NCI-H1105 (cell line): ENCODE measurements around the gene NDUFS2.
A peak's percentile ranks its signal among the peaks of the same experiment; 100 is the strongest.
"Not testable (repeated sequence)": the region's sequence is repeated elsewhere in the genome, so short reads cannot be mapped to it uniquely, and the experiment has no call there.

ENCODE experiments used
- DNase-seq: peaks from one replicate; lab custom pipeline; 2025; lab: John Stamatoyannopoulos, UW

The NDUFS2 gene

DNA sequence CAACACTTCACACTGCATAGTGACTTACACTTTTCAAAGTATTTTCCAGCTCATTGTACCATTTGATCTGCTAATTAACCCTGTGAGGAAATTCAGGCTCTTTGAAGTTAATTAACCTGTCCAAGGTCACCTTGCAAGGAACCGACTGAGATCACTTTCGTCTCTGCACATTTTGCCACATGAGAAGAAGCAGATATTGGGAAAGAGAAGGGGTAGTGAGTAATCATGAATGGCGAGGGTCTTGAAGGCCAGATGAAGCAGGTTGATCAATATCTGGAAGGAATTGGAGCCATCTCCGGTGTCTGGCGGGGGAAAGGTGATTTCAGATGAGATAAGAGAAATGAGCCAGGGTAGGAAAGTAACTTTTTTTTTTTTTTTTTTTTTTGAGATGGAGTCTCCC is 17.8 kb downstream of the NDUFS2 start:
- no peak for DNase-seq

GRCh38 chr1:161222175-161223019 is 20.2 kb downstream of the NDUFS2 start:
- no peak for DNase-seq

- no peak for DNase-seq
Measured at GRCh38 chr1:161223805-161224694, 21.9 kb downstream of the NDUFS2 start.

DNA sequence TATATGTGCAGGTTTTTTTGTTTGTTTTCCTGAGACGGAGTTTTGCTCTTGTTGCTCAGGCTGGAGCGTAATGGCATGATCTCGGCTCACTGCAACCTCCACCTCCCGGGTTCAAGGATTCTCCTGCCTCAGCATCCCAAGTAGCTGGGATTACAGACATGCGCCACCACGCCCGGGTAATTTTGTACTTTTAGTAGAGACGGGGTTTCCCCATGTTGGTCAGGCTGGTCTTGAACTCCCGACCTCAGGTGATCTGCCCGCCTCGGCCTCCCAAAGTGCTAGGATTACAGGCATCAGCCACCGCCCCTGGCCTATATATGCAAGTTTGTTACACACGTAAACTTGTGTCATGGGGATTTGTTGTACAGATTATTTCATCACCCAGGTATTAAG is 22.5 kb downstream of the NDUFS2 start:
- DNase-seq, result not testable (repeated sequence)

DNA sequence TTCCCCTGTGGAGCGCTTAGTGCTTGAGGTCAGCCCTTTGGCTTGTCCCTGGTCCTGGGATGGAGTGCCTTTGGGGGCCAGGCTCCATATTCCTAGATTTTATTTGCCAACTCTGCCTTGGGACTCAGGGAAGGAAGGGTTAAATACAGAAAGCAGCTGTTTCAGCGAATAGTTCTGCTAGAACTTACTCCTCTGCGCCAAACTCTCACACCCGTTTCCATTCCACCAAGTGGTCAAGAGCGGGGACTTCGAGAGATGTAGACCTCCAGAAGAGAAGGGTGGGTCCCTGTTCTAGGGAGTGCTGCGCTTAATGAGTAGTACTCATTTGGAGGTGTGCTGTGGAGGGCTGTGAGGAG is 23.0 kb downstream of the NDUFS2 start:
- no peak for DNase-seq

- peak; percentile 96 for DNase-seq
Measured at GRCh38 chr1:161225534-161226319, 23.6 kb downstream of the NDUFS2 start, which contains the start of gene TOMM40L. Gene TOMM40L, plus strand, starts transcription at chr1:161226060. Its CDS starts 430 bp downstream, at chr1:161226490.

- DNase-seq, result no peak
Measured at GRCh38 chr1:161226320-161226711, 24.1 kb downstream of the NDUFS2 start.

- DNase-seq, result no peak
Measured at GRCh38 chr1:161226759-161227158, 24.6 kb downstream of the NDUFS2 start.

DNA sequence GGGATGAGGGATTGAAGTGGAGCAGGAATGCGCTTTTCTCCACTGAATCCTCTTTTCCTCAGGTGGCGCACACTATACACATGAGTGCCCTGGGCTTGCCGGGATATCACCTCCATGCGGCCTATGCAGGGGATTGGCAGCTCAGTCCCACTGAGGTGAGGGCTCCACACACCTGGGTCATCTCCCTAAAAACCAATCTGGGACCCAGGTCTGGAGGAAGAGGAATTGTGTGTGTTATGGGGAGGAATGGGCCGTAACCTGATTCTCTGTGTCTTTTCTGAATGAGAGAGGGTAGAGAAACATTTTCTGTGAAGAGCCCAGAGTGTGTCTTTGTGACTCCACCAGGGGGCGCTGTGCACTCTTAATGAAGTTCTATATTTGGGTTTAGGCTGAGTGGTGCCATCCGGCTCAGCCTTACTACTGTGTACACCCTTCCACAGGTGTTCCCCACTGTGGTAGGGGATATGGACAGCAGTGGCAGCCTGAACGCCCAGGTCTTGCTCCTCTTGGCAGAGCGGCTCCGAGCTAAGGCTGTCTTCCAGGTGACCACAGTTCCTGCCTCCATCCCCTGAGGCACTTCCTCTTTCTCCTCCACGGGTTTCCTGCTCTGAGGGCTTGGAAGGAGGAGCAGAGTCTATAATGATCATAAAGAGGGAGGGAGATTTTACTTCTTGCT is 25.2 kb downstream of the NDUFS2 start:
- peak; percentile 73 for DNase-seq

DNA sequence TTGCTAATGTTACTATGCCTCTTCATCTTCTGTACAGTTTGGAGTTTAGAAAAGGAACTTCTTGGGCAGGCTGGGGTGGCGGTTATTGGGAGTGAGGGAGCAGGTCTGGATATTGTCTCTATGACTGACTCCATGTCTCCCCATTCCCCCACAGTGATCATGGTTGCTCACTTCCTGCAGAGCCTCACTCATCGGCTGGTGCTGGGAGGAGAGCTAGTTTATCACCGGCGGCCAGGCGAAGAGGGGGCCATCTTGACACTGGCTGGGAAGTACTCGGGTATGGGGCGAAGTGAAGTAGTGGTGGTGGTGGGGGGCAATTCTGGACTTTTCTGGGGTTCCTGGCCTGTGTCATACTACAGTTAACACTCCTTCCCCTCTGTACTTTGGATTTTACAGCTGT is 25.9 kb downstream of the NDUFS2 start:
- DNase-seq, result no peak

DNA sequence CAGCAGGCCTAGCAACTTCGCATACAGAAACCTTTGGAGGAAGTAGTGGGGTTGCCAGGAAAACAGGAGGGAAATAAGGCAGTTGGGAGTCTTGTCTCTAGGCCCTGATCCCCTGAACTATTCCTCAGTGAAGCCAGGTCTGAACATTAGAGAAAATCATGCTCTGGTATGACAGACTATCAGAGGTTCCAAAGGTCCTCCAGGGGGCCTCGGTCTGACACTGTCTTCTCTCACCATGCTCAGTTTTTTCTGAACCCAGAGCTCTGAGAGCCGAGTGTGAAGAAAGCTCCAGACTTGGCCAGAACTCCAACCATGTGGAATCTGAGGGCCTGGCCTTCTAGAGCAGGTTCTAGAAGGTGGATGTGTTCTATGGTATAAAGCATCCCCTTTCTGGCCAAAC is 27.7 kb downstream of the NDUFS2 start:
- no peak for DNase-seq

DNA sequence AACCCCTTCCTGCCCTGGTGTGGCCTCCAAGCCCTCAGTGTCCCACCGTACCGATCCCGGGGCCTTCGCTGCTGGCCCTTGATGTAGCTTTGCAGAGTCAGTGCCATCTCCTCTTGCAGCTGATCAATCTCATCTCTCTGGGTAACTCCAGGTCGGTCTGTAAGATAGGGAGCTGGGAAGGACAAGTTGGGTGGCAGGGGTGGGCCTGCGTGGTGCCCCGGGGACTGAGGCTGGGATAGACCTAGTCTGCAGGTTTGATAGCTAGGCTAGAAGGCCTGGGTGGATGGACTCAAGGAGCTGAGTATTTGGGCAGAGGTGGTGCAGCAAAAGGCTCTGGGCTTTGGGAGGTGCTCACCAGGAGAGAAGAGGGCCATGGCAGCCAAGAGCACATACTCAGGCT is 28.6 kb downstream of the NDUFS2 start:
- DNase-seq, result no peak

DNA sequence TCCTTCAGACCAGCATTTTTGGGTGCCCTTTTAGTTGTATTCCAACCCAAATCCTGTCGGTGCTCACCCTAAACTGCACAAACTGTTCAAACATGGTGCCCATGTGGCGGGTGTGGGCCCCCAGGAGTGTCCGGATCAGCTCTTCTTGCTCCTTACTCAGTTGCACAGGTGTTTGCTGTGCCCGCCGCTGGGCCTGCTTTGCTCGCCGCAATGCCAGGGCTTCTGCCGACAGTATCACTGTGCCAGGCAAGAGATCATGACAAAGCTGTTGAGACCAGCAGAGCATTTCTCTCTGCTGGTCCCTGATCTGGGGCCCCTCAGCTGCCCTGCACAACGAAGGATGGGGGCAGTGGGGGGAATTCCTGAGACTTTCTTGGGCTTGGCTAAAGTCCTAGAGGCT is 30.9 kb downstream of the NDUFS2 start:
- no peak for DNase-seq

DNA sequence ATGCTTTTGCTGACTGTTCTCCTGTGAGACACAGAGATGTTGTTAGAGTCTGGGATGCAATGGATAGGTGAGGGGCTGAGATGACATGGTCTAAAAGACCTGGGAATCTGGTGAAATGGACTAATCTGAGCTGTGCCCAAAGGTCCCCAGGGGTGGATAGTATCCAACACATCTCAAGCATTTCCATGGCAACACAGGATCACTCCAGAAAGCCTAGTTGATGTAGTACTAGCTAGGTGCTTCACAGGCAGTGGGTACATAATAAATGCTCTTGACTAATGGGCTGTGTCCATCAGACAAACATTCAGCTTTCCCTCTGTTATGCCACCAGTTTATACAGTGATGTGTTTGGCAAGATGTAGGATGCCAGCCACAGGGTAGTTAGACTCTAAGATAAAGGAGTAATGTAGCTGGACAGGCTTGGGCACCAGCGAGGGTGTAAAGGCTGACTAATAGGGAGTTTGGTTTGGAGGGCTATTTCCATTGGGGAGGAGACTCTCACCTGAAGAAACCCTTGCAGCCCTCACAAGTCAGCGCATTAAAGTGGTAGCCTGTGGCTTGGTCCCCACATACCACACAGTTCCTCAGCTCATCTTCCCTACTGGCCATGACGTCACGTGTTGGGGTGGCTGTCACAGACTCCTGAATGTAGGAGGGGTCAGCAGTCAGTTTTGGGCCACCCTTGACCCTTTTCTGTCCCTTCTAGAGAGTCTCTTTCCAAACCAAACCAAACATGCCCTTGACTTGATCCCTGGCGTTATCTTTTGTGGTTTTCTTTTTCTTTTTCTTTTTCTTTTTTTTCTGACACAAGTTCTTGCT is 34.0 kb downstream of the NDUFS2 start:
- DNase-seq, result no peak

DNA sequence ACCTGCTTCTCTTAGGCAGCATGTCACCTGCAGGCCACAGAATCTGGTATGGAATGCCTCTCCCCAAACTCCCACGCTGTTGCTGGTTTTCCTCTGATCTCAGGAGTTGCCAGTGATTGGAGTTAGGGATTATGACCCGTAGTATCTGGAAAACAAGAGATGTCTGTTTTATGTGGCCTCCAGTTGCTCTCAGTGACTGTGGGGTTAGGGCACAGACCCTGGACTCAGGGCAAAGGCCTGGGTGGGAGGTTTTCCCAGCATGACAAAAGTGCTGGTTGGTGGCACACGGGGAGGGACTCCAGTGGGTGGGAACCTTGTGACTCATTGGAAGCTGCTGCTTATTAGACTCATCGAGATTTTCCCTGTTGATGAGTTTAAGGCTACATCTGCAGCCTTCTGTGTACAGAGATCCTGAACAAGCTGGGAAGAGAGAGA is 35.9 kb downstream of the NDUFS2 start, which contains the start of gene NR1I3:
Gene NR1I3, minus strand, starts transcription at position 165 of the 435 bp plus-strand sequence. CDS start 1,638 bp downstream, outside the sequence.
- DNase-seq, result no peak

- no peak for DNase-seq
Measured at GRCh38 chr1:161241682-161242081, 39.5 kb downstream of the NDUFS2 start.

- DNase-seq, result no peak
Measured at GRCh38 chr1:161242313-161242712, 40.1 kb downstream of the NDUFS2 start.

GRCh38 chr1:161244888-161245287 is 42.7 kb downstream of the NDUFS2 start:
- DNase-seq, result no peak

GRCh38 chr1:161250100-161250499 is 47.9 kb downstream of the NDUFS2 start:
- DNase-seq, result not testable (repeated sequence)

DNA sequence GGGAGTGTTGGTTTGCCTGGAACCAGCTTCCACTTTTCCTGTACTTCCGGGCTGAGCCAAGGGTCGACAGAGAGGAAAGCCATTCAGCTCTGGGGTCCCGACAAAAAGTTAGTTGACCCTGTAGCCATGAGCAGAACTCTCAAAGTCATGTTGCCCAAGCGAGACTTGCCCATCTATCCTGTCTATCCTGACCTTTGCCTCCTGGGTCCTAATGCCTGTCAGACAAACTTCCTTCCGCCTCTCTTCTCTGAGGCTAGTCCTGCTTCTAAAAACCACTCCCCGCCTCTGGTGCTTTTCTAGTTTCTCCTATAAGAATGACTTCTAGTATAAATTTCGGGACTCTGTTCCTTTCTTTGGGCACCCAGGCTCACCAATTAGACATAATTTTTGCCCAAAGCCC is 48.7 kb downstream of the NDUFS2 start:
- DNase-seq, result no peak

GRCh38 chr1:161251579-161251978 is 49.4 kb downstream of the NDUFS2 start:
- no peak for DNase-seq
